Suprapubic skin (tissue), 3 donors: ENCODE measurements around the gene CHMP3.

ENCODE experiments used
- POLR2A ChIP-seq, 2 donors: fragments of 450-650 bp; IDR thresholded peaks; one replicate each; pipeline ENCODE4 v1.6.1; 2017; ENCODE audit warnings: antibody characterized with exemption in 2 of 2, mild to moderate bottlenecking in 2 of 2, moderate library complexity in 2 of 2
- TF ChIP-seq, protein P1 (sequence below), 2 donors: fragments of 200-600 bp in 1 of 2; fragments of 450-650 bp in 1 of 2; sonication (generic) in 1 of 2; IDR thresholded peaks; one replicate each; pipeline ENCODE4 v1.5.1; 2016 to 2019; ENCODE audit warnings: antibody characterized with exemption in 2 of 2, mild to moderate bottlenecking in 1 of 2, moderate library complexity in 1 of 2

DNA sequence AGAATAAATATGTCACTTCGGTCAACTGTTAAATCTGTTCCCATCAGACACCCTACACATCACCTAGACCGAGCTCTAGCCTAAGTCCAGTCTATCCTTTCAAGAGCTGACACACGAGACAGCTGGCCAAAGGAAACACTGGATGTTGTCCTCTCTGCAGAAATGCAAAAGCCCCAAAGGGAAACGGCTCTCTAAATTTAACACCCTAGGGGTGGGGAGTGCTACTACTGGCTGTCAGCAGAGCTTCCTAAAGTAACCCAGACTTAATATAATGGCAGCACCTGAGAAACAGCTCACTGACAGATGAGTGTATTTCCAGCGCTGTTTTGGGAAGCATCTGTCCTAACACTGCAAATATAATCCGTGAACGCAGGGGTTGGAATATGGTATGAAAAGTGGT is 55.6 kb downstream of the CHMP3 start:
- TF ChIP-seq POLR2A (IDR thresholded peaks at IDR 0.05) = no peak
- TF ChIP-seq, protein P1, sequence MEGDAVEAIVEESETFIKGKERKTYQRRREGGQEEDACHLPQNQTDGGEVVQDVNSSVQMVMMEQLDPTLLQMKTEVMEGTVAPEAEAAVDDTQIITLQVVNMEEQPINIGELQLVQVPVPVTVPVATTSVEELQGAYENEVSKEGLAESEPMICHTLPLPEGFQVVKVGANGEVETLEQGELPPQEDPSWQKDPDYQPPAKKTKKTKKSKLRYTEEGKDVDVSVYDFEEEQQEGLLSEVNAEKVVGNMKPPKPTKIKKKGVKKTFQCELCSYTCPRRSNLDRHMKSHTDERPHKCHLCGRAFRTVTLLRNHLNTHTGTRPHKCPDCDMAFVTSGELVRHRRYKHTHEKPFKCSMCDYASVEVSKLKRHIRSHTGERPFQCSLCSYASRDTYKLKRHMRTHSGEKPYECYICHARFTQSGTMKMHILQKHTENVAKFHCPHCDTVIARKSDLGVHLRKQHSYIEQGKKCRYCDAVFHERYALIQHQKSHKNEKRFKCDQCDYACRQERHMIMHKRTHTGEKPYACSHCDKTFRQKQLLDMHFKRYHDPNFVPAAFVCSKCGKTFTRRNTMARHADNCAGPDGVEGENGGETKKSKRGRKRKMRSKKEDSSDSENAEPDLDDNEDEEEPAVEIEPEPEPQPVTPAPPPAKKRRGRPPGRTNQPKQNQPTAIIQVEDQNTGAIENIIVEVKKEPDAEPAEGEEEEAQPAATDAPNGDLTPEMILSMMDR (IDR thresholded peaks at IDR 0.05) = no peak
